Myocyte (in vitro differentiated cells): ENCODE data around the gene HCLS1. TPM values are rescaled to one million over a fixed set of nuclear protein-coding genes. Genes with fewer than 3 reads are reported as not detected.
"Not testable (repeated sequence)": the region's sequence is repeated elsewhere in the genome, so short reads cannot be mapped to it uniquely, and the experiment has no call there.

ENCODE experiments used
- DNase-seq: peaks from one replicate; pipeline ENCODE4 v3.0.0-alpha.2; 2012; ENCODE audit warnings: low read depth
- total RNA-seq: library from RNA; depleted of rRNA; stranded (reverse); fragments of >200 nt; gene quantifications from 2 replicates; pipeline ENCODE4 v1.2.3, GENCODE V29; 2014

Gene HCLS1
- total RNA-seq, 1 donor from 2014 or later = not detected

DNA sequence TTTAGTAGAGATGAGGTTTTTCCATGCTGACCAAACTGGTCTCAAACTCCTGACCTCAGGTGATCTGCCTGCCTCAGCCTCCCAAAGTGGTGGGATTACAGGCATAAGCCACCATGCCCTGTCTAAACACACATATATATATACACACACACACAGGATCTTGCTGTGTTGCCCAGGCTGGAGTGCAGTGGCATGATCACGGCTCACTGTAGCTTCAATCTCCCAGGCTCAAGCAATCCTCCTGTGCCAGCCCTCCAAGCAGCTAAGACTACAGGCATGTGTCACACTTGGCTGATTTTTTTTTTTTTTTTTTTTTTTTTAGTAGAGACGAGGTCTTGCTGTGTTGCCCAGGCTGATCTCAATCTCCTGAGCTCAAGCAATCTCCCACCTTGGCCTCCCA lies 60.8 kb downstream of the HCLS1 start:
- not testable (repeated sequence) for DNase-seq

DNA sequence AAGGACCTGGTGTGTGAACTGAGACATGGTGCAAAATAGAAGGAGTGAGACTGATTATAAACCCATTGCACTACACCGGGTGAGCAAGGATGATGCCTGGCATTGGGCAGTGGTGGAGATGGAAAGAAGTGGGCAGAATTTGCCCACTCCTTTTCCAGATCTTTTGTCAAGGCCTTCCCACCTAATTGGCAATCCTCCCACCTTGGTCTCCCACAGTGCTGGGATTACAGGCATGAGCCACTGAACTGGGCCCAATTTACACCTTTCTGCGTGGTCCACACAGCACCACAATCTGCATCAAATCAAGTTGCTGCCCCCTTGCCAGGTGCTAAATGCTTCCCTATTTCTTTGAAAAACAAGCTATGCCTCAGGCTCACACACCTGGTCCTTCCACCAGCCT lies 62.1 kb downstream of the HCLS1 start:
- no peak for DNase-seq

DNA sequence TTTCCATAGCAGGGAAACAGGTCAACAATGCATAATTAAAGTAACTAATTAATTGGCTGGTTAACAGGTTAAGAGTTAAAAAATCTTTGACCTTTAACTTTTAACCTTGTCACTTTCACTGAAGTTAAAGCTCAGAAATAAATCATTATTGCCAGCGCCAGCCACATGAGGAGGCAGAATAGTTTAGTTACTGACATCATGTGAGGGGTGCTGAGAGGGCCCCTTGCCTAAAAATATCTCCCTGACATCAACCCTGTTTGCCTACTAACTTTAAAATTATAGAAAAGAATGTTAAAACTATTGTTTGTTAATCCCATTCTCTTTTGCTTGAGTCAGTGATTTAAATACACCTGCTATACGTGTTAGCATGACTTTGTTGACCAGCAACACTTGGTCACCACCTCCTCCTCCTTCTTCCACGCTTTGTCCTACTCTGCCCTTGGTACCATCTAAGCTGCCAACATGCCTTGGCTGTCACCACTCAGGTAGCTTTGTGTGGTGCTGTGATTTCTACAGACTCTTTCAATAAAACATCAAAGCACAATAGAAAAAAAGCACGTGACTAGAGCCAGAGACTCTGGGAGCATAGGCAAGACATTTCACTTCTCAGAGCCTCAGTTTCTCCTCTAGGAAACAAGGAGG lies 64.8 kb downstream of the HCLS1 start:
- DNase-seq = no peak

DNA sequence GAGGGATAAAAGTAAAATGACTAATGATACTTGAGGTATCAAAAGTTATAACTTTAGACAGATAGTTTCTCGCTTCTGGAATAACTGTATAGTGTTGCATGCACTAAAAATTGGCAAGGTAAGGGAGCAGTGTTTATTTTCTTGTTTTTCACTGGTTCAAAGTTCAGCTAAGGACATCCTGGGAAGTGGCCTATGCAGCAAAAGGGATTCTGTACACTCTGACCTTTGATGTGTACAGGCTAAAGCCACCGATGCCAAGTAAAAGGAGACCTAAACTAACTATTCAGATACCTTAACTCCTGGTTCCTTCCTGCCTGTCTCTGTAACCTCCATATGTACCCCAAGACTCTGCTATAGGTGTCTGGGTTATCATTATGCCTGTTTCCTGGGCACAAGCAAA lies 65.9 kb downstream of the HCLS1 start:
- no peak for DNase-seq

DNA sequence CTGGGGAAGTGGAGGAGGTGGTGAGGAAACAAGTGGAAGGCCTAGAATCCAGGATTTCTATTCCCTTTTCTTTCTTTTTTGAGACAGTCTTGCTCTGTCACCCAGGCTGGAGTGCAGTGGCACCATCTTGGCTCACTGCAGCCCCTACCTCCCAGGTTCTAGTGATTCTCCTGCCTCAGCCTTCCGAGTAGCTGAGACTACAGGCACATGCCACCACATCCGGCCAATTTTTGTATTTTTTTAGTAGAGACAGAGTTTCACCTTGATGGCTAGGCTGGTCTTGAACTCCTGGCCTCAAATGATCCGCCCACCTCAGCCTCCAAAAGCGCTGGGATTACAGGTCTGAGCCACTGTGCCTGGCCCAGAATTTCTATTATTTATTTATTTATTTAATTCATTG lies 66.9 kb downstream of the HCLS1 start:
- DNase-seq = not testable (repeated sequence)

DNA sequence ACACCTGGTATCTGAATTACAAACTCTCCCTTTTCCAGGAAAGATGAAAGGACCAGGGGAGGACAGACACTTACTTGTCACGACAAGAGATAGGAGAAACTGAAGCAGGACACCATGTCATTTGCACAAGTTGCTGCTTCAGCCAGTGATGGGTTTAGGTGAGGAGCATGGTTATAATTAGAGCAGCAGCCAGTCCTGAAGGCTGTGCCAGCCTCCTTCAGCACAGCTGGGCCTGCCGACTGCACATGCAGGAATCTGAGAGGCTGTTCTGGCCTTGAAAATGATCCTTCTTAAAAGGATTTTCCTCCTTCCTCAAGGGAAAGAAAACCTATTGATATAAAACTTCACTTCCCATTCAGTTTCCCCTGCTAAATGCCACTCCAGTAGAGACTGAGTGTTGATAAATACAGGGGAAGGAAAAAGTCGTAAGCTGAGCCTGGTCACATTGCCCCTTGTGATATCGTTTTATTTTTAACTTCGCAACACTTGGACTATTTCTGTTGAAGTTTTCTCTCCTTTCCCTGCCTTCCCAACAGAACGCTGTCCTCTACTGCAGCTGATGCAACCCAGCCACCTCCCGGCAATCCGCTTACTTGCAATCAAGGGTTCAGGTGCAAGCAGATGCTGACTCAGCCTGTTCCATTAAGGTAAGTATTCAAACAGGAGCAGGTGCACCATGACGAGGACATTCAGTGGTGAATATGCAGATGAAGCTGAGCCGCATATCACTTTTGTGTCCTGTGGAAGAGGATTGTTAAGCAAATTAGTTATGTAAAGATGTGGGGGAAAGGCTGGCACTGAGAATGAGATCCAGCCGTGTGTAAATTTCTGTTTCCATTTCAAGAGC lies 67.6 kb downstream of the HCLS1 start, which contains the start of gene FBXO40:
Gene FBXO40 (plus strand): TSS at position 524 of the 847 bp plus-strand sequence. CDS start 27,197 bp downstream, outside the sequence.
- DNase-seq = peak; percentile 52

DNA sequence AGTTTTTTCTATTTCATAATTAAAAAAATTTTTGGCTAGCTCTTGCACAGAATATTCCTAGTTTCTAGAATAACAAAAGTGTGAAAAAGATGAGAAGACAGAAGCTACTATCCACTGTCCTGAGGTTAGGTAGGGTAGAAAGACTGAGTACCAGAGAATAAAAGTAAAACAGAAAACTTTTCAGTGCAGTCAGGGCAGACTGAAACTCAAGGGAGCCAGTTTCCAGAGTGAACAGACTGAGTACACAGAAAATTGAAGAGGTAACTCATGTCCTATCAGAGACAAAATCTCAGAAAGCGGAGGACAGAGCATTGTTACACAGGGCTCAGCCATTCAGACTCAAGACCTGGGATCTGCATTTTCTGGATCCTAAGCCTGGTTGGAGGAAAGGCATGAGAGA lies 76.3 kb downstream of the HCLS1 start:
- DNase-seq = no peak

DNA sequence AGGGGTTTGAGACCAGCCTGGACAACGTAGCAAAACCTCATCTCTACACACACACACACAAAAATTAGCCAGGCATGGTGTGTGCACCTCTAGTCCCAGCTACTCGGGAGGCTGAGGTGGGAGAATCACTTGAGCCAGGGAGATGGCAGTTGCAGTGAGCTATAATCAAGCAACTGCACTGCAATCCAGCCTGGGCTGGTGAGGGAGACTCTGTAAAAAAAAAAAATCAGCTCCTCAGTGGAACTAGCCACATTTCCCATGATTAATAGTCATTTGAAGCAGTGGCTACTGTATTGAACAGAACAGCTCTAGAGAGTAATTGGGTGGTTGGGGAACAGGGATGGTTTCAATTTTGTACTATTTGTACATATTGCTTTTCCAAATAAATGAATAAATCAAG lies 79.0 kb downstream of the HCLS1 start:
- no peak for DNase-seq

Other genes with a start within 250 kb of the HCLS1 start
- 0.16 and 1.2 TPM in 2 replicates for gene POLQ, start 114.9 kb downstream of the HCLS1 start, total RNA-seq
- gene ARGFX, start 93.0 kb downstream of the HCLS1 start, total RNA-seq = not detected in 2 replicates
- 0.83 TPM in 1 of 2 replicates, not detected in the other for gene FBXO40, start 67.5 kb downstream of the HCLS1 start, total RNA-seq
- gene GOLGB1, start 88.8 kb upstream of the HCLS1 start, total RNA-seq = 47.5 and 48.1 TPM in 2 replicates
- gene IQCB1, start 174.2 kb upstream of the HCLS1 start, total RNA-seq = 15.3 and 23.8 TPM in 2 replicates
- gene EAF2, start 174.3 kb upstream of the HCLS1 start, total RNA-seq = 7.0 and 10.7 TPM in 2 replicates
- gene SLC15A2, start 233.5 kb upstream of the HCLS1 start, total RNA-seq = 0.26 and 0.51 TPM in 2 replicates